H1 (cell line): Measurements from ENCODE around the gene SCN1B. TPM values are rescaled to one million over a fixed set of nuclear protein-coding genes. Genes with fewer than 3 reads are reported as not detected.

Source experiments
- CTCF ChIA-PET: fragments of 300-600 bp; sonication (Branson Sonifier 250); formaldehyde crosslinking; loops from one replicate; lab custom pipeline; 2021; ENCODE audit not compliant: partially characterized antibody; lab: Charles Lee
- POLR2A ChIA-PET: fragments of 300-600 bp; sonication (Branson Sonifier 250); formaldehyde crosslinking; loops from one replicate; lab custom pipeline; 2021; ENCODE audit warnings: inconsistent platforms; ENCODE audit not compliant: partially characterized antibody; lab: Charles Lee
- DNase-seq, 2 experiments: peaks; one replicate each; pipeline versions ENCODE4 v3.0.0 to v3.0.0-alpha.2; 2010 to 2022; ENCODE audit warnings: low spot score in 2 of 2, low read depth in 1 of 2, mixed read lengths in 1 of 2
- FAIRE-seq: peaks from 2 replicates; lab custom pipeline; 2011; peaks lifted over from hg19 to GRCh38; lab: Jason Lieb, UNC
- H2AFZ ChIP-seq: 2 replicates; pipeline ENCODE4 v1.8.1; 2012; ENCODE audit warnings: low read length, inconsistent platforms
- H2AK5ac ChIP-seq: 2 replicates; pipeline ENCODE4 v1.6.1; 2013; ENCODE audit warnings: low read depth, low read length
- H2BK120ac ChIP-seq: replicated peaks from 2 replicates; pipeline ENCODE3; 2013; ENCODE audit warnings: low read depth, low read length, inconsistent platforms
- H2BK12ac ChIP-seq: 2 replicates; pipeline ENCODE4 v1.6.1; 2013; ENCODE audit warnings: low read depth, low read length
- H2BK15ac ChIP-seq: 2 replicates; pipeline ENCODE4 v1.6.1; 2013; ENCODE audit warnings: low read length
- H2BK20ac ChIP-seq: 2 replicates; pipeline ENCODE4 v1.6.1; 2013; ENCODE audit warnings: low read length
- H2BK5ac ChIP-seq: 2 replicates; pipeline ENCODE4 v1.6.1; 2013; ENCODE audit warnings: low read depth, low read length
- H3K14ac ChIP-seq: 2 replicates; pipeline ENCODE4 v1.6.1; 2013; ENCODE audit warnings: inconsistent platforms; ENCODE audit not compliant: insufficient read length
- H3K18ac ChIP-seq: 2 replicates; pipeline ENCODE4 v1.6.1; 2013; ENCODE audit warnings: low read length; ENCODE audit errors: extremely low read depth
- H3K23ac ChIP-seq: 2 replicates; pipeline ENCODE4 v1.6.1; 2013; ENCODE audit warnings: inconsistent platforms; ENCODE audit not compliant: insufficient read length
- H3K23me2 ChIP-seq: 2 replicates; pipeline ENCODE4 v1.6.1; 2013; ENCODE audit warnings: low read depth, low read length
- H3K27ac ChIP-seq: 2 replicates; pipeline ENCODE4 v1.6.1; 2011; ENCODE audit warnings: low read depth, low read length, inconsistent platforms
- H3K27me3 ChIP-seq, 4 experiments: replicated peaks in 1 of 4; 1 replicate in 1 of 4; 2 replicates in 3 of 4; pipeline versions ENCODE4 v1.6.1 to v1.8.1; 2011 to 2013; ENCODE audit warnings: low read length in 3 of 4, mild to moderate bottlenecking in 3 of 4, inconsistent platforms in 2 of 4, mixed read lengths in 2 of 4, moderate library complexity in 1 of 4; ENCODE audit not compliant: control insufficient read depth in 3 of 4, insufficient read depth in 3 of 4; ENCODE audit errors: extremely low read depth in 1 of 4
- H3K36me3 ChIP-seq, 4 experiments: 2 replicates each; pipeline versions ENCODE4 v1.6.1 to v1.8.1; 2011 to 2013; ENCODE audit warnings: mild to moderate bottlenecking in 4 of 4, low read length in 3 of 4, moderate library complexity in 2 of 4, control low read depth in 1 of 4, inconsistent platforms in 1 of 4; ENCODE audit not compliant: insufficient read depth in 4 of 4, control insufficient read depth in 2 of 4
- H3K4ac ChIP-seq: replicated peaks from 2 replicates; pipeline ENCODE3; 2013; ENCODE audit warnings: low read length, low read depth, mixed read lengths, inconsistent platforms; ENCODE audit not compliant: insufficient read length
- H3K4me1 ChIP-seq, 4 experiments: replicated peaks in 1 of 4; 1 replicate in 1 of 4; 2 replicates in 3 of 4; pipeline versions ENCODE4 v1.6.1 to v1.8.1; 2011 to 2013; ENCODE audit warnings: low read length in 3 of 4, inconsistent platforms in 2 of 4, mixed read lengths in 1 of 4; ENCODE audit not compliant: insufficient read depth in 4 of 4, control insufficient read depth in 3 of 4
- H3K4me2 ChIP-seq, 2 experiments: 2 replicates each; pipeline versions ENCODE4 v1.6.1 to v1.8.1; 2011 to 2013; ENCODE audit warnings: low read depth in 2 of 2, low read length in 2 of 2, control low read depth in 1 of 2, inconsistent platforms in 1 of 2, mild to moderate bottlenecking in 1 of 2; ENCODE audit not compliant: insufficient read depth in 1 of 2
- H3K4me3 ChIP-seq, 4 experiments: fragments of 200-600, 300-600 bp in 1 of 4; sonication (generic), shearing (Covaris generic), sonication (Bioruptor Twin) in 1 of 4; 2 replicates each; pipeline versions ENCODE4 v1.5.1 to v1.8.1; 2011 to 2016; ENCODE audit warnings: low read length in 4 of 4, low read depth in 3 of 4, control low read depth in 2 of 4, inconsistent platforms in 2 of 4, mild to moderate bottlenecking in 2 of 4, mixed read lengths in 1 of 4, moderate library complexity in 1 of 4; ENCODE audit not compliant: insufficient read depth in 2 of 4; ENCODE audit errors: extremely low read depth in 1 of 4
- H3K56ac ChIP-seq: replicated peaks from 2 replicates; pipeline ENCODE3; 2013; ENCODE audit warnings: low read depth, mild to moderate bottlenecking, mixed read lengths, low read length, inconsistent platforms; ENCODE audit not compliant: insufficient read length
- H3K79me1 ChIP-seq: 2 replicates; pipeline ENCODE4 v1.6.1; 2013; ENCODE audit warnings: low read depth, low read length, control low read depth
- H3K79me2 ChIP-seq, 2 experiments: 2 replicates each; pipeline versions ENCODE4 v1.6.1 to v1.8.1; 2012 to 2013; ENCODE audit warnings: low read length in 2 of 2, mild to moderate bottlenecking in 2 of 2, inconsistent platforms in 1 of 2; ENCODE audit not compliant: insufficient read depth in 2 of 2, control insufficient read depth in 1 of 2
- H3K9ac ChIP-seq, 4 experiments: replicated peaks in 1 of 4; 1 replicate in 1 of 4; 2 replicates in 3 of 4; pipeline versions ENCODE4 v1.6.1 to v1.8.1; 2011 to 2013; ENCODE audit warnings: low read depth in 3 of 4, low read length in 3 of 4, control low read depth in 2 of 4, mild to moderate bottlenecking in 2 of 4, moderate library complexity in 2 of 4, inconsistent platforms in 1 of 4; ENCODE audit errors: extremely low read depth in 1 of 4
- H3K9me3 ChIP-seq, 2 experiments: 2 replicates each; pipeline versions ENCODE4 v1.6.1 to v1.8.1; 2012 to 2013; ENCODE audit warnings: mild to moderate bottlenecking in 2 of 2, moderate library complexity in 2 of 2, control low read depth in 1 of 2, inconsistent platforms in 1 of 2, low read depth in 1 of 2, low read length in 1 of 2, mixed read lengths in 1 of 2; ENCODE audit not compliant: insufficient read depth in 2 of 2
- H4K20me1 ChIP-seq, 2 experiments: replicated peaks in 1 of 2; 2 replicates each; pipeline versions ENCODE3 to v1.8.1; 2011 to 2013; ENCODE audit warnings: inconsistent platforms in 2 of 2, low read length in 2 of 2, mild to moderate bottlenecking in 1 of 2; ENCODE audit not compliant: insufficient read depth in 2 of 2, control insufficient read depth in 1 of 2
- H4K5ac ChIP-seq: 2 replicates; pipeline ENCODE4 v1.6.1; 2013; ENCODE audit warnings: low read length, low read depth, mixed read lengths, inconsistent platforms; ENCODE audit not compliant: insufficient read length
- H4K8ac ChIP-seq: 2 replicates; pipeline ENCODE4 v1.8.0; 2013; ENCODE audit warnings: mild to moderate bottlenecking, moderate library complexity, low read length, inconsistent platforms; ENCODE audit not compliant: insufficient read depth; ENCODE audit errors: extremely low read depth
- H4K91ac ChIP-seq: replicated peaks from 2 replicates; pipeline ENCODE3; 2013; ENCODE audit warnings: low read length, mixed read lengths, inconsistent platforms; ENCODE audit not compliant: insufficient read length
- BCL11A ChIP-seq, 2 experiments: IDR thresholded peaks; one replicate each; pipeline ENCODE4 v1.6.1; 2011; ENCODE audit warnings: low read depth in 2 of 2, low read length in 2 of 2, mild to moderate bottlenecking in 2 of 2
- CREB1 ChIP-seq: IDR thresholded peaks from 2 replicates; pipeline ENCODE4 v1.6.1; 2012; ENCODE audit warnings: inconsistent platforms
- EP300 ChIP-seq, 2 experiments: IDR thresholded peaks; 1 replicate in 1 of 2; 2 replicates in 1 of 2; pipeline ENCODE4 v1.6.1; 2011 to 2012; ENCODE audit warnings: low read depth in 2 of 2, low read length in 2 of 2, mild to moderate bottlenecking in 2 of 2, borderline replicate concordance in 1 of 2, inconsistent platforms in 1 of 2, moderate library complexity in 1 of 2
- POLR2AphosphoS5 ChIP-seq: IDR thresholded peaks from 2 replicates; pipeline ENCODE4 v1.6.1; 2011; ENCODE audit warnings: low read depth, low read length
- RBBP5 ChIP-seq: IDR thresholded peaks from 2 replicates; pipeline ENCODE4 v1.7.1; 2012; ENCODE audit warnings: low read depth, mild to moderate bottlenecking, inconsistent platforms, low read length, moderate library complexity, borderline replicate concordance
- SP1 ChIP-seq: IDR thresholded peaks from 2 replicates; pipeline ENCODE4 v1.6.1; 2011; ENCODE audit warnings: low read depth, low read length
- TAF1 ChIP-seq: IDR thresholded peaks from 2 replicates; pipeline ENCODE4 v1.6.1; 2011; ENCODE audit warnings: mild to moderate bottlenecking, low read depth, low read length
- TAF7 ChIP-seq: optimal IDR thresholded peaks from 2 replicates; pipeline ENCODE3; 2011; ENCODE audit warnings: low read depth, mild to moderate bottlenecking, inconsistent platforms, low read length, moderate library complexity, borderline replicate concordance
- YY1 ChIP-seq: IDR thresholded peaks from 2 replicates; pipeline ENCODE4 v1.6.1; 2011; ENCODE audit warnings: low read depth, mild to moderate bottlenecking, low read length
- WGBS, 2 experiments: shearing (Covaris generic) in 1 of 2; methylation state at CpG; one replicate each; pipeline versions ENCODE4 v1.1.6 to v1.1.7; 2013 to 2015; ENCODE audit warnings: low lambda C conversion rate in 2 of 2, mixed read lengths in 2 of 2, inconsistent platforms in 1 of 2, low coverage in 1 of 2, missing lambda C conversion rate in 1 of 2; ENCODE audit not compliant: insufficient replicate concordance in 2 of 2, insufficient coverage in 1 of 2, insufficient read length in 1 of 2; ENCODE audit errors: extremely low coverage in 1 of 2, missing lambda C conversion rate in 1 of 2; 5-methylcytosine and 5-hydroxymethylcytosine counted together
- polyA plus RNA-seq, 7 experiments: library from polyadenylated mRNA; depleted of rRNA in 3 of 7; stranded (reverse) in 5 of 7; unstranded in 2 of 7; fragments of >200 nt in 5 of 7; fragments of 200-250 nt in 2 of 7; gene quantifications; 1 replicate in 5 of 7; 2 replicates in 1 of 7; 4 replicates in 1 of 7; pipeline versions ENCODE4 v1.2.1 to v1.2.3, GENCODE V29; 2011 to 2013; ENCODE audit warnings: missing spikeins in 2 of 7, mixed read lengths in 2 of 7
- total RNA-seq: library from RNA; stranded (reverse); fragmentation: NEBNext Ultra II Directional; extraction: Animal tissue kit (Norgen Biotek cat#: 25700); gene quantifications from 2 replicates; pipeline ENCODE4 v1.2.1, GENCODE V29; 2021
- TF ChIP-seq, protein P1 (sequence below), 3 experiments: IDR thresholded peaks; 1 replicate in 2 of 3; 2 replicates in 1 of 3; pipeline versions ENCODE4 v1.5.1 to v1.6.1; 2011; ENCODE audit warnings: low read length in 3 of 3, mild to moderate bottlenecking in 3 of 3, inconsistent platforms in 2 of 3, low read depth in 1 of 3, moderate library complexity in 1 of 3; ENCODE audit not compliant: insufficient read depth in 1 of 3; ENCODE audit errors: control extremely low read depth in 1 of 3

SCN1B gene
- total and polyA plus RNA-seq, 2 of the 8 experiments (the other 6 are each of a cell fraction or from before 2014, with no cell fraction given), result 3.1 to 3.5 TPM

DNA sequence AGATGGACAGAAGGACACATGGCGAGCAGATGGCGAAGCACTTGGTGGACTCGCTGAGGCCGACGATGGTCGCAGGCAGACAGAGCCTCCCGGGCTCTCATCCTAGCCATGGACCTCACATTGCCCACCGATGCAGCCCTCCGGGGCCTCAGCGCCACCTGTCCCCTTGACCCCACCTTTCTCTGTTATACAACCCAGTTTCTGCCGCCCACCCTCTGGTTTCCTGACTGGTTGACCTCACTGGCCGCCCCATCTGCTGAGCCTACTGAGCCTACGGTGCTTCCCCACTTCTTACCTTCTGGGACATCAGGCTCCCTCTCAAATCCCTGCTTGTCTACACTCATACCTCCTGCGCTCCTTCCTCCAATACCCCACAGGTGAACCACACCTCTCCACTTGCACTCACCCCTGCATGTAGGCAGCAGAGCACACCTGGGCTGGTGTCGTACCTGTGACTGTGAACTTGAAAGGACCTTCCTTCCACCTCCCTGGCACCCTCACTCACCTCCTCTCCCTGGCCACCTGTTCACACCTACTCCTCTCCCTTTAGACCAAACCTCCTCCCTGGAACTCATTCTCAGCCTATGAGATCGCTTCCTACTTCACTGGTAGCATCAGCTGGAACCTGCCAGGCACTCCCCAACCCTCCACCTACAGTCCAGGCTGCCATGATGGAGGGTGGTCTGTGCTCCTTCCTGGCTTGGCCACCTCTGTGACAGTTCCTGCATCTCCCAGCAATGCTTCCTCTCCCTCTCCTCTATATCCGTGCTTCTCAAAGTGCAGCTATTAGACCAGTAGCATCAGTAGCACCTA is 47.3 kb downstream of the SCN1B start:
- no peaks in the 10 kb centered on the region; the same call in 1 of the 2 replicates for H3K23me2 ChIP-seq
- H2AFZ ChIP-seq, result no peak overlapping the region
- ChIA-PET POLR2A (no interaction called here), CTCF (interaction anchor here (0.7 to 1.2 kb wide), 2 partner anchors 10 to 34 kb away, joined by 3 read pairs; no protein-coding TSS in a partner anchor)
- H3K4me3 ChIP-seq, result no peak overlapping the region
- WGBS, 2 experiments, result 91% methylated on average over 17 of the region's 17 CpGs; no CpG with 5 or more reads in 1 of the 2 experiments
- H2BK20ac ChIP-seq, result peak overlapping the region; percentile 90; the same call in 1 of the 2 replicates
- H3K27me3 ChIP-seq, result no peaks in the 10 kb centered on the region; a peak in 2 of 7 replicates
- no peak overlapping the region for H3K56ac ChIP-seq
- H2BK120ac ChIP-seq, result no peak overlapping the region
- no peaks in the 10 kb centered on the region for H3K79me1 ChIP-seq
- H3K79me2 ChIP-seq, result no peaks in the 10 kb centered on the region
- H3K36me3 ChIP-seq, result no peaks in the 10 kb centered on the region
- H3K27ac ChIP-seq, result no peak overlapping the region
- H3K4ac ChIP-seq, result peak overlapping the region; percentile 21
- H3K18ac ChIP-seq, result no peak overlapping the region
- H4K91ac ChIP-seq, result peak overlapping the region; percentile 93
- no peak for DNase-seq
- H2BK15ac ChIP-seq, result peak overlapping the region; percentile 81
- H3K4me1 ChIP-seq, result peaks cover 0 to 2% (median 0%) of the 10 kb centered on the region in 4 experiments; a peak in 1 of 7 replicates
- no peak for FAIRE-seq
- no peaks in the 10 kb centered on the region for H4K20me1 ChIP-seq
- H2BK12ac ChIP-seq, result peak overlapping the region; percentile 84; the same call in 1 of the 2 replicates
- no peak overlapping the region for H4K5ac ChIP-seq
- no peaks in the 10 kb centered on the region; a peak in 1 of 4 replicates for H3K9me3 ChIP-seq
- peak overlapping the region; percentile 90 for H2AK5ac ChIP-seq
- H3K9ac ChIP-seq, result no peak overlapping the region
- peak overlapping the region; percentile 66 for H2BK5ac ChIP-seq
- no peak overlapping the region for H4K8ac ChIP-seq
- no peak overlapping the region for H3K14ac ChIP-seq
- no peak overlapping the region for H3K23ac ChIP-seq
- no peak overlapping the region for H3K4me2 ChIP-seq
- TF ChIP-seq CREB1 (no peak), EP300 (IDR thresholded peaks at IDR 0.05; ENCODE audit: borderline replicate concordance in 1 of 2, low read depth in 2 of 2, low read length in 2 of 2) (no peak), TAF7 (no peak), TAF1 (no peak), POLR2AphosphoS5 (no peak), RBBP5 (no peak), BCL11A (IDR thresholded peaks at IDR 0.05; ENCODE audit: low read depth in 2 of 2, low read length in 2 of 2) (no peak), YY1 (no peak), SP1 (no peak)
- TF ChIP-seq, protein P1, sequence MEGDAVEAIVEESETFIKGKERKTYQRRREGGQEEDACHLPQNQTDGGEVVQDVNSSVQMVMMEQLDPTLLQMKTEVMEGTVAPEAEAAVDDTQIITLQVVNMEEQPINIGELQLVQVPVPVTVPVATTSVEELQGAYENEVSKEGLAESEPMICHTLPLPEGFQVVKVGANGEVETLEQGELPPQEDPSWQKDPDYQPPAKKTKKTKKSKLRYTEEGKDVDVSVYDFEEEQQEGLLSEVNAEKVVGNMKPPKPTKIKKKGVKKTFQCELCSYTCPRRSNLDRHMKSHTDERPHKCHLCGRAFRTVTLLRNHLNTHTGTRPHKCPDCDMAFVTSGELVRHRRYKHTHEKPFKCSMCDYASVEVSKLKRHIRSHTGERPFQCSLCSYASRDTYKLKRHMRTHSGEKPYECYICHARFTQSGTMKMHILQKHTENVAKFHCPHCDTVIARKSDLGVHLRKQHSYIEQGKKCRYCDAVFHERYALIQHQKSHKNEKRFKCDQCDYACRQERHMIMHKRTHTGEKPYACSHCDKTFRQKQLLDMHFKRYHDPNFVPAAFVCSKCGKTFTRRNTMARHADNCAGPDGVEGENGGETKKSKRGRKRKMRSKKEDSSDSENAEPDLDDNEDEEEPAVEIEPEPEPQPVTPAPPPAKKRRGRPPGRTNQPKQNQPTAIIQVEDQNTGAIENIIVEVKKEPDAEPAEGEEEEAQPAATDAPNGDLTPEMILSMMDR (IDR thresholded peaks at IDR 0.05; ENCODE audit: control extremely low read depth in 1 of 3, insufficient read depth in 1 of 3, low read depth in 1 of 3, low read length in 3 of 3), result no peak
